ENCODE data around the gene MR1. TPM values are rescaled to one million over a fixed set of nuclear protein-coding genes. Genes with fewer than 3 reads are reported as not detected.
"Not testable (repeated sequence)": the region's sequence is repeated elsewhere in the genome, so short reads cannot be mapped to it uniquely, and the experiment has no call there.

The MR1 gene
- total RNA-seq, 1 donor = 21.6 TPM

DNA sequence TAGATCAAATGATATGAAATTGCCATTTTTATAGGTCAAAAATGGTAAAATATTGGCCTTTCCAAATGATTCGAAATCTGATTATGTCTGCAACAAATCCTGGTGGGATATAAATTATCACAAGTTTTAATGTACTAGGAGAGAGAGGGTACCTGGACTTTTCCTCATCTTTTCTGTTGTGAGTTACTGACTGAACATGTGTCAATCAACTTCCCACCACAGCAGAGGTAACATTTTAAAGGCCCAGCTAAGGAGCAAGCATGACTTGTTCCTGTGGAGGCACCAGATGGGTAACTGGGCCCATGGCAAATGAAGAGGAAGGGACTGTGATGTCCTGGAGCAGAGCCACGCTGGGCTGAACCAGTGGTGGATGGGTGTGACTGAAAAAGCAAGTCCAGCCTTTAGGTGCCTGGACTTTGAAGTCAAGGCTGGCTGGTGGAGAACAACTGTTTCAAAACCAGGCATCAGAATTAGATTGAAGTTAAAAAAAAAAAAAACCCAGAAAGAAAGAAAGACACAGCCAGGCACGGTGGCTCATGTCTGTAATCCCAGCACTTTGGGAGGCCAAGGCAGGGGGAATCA lies 6.6 kb downstream of the MR1 start:
- TF ChIP-seq, protein P1, sequence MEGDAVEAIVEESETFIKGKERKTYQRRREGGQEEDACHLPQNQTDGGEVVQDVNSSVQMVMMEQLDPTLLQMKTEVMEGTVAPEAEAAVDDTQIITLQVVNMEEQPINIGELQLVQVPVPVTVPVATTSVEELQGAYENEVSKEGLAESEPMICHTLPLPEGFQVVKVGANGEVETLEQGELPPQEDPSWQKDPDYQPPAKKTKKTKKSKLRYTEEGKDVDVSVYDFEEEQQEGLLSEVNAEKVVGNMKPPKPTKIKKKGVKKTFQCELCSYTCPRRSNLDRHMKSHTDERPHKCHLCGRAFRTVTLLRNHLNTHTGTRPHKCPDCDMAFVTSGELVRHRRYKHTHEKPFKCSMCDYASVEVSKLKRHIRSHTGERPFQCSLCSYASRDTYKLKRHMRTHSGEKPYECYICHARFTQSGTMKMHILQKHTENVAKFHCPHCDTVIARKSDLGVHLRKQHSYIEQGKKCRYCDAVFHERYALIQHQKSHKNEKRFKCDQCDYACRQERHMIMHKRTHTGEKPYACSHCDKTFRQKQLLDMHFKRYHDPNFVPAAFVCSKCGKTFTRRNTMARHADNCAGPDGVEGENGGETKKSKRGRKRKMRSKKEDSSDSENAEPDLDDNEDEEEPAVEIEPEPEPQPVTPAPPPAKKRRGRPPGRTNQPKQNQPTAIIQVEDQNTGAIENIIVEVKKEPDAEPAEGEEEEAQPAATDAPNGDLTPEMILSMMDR (IDR thresholded peaks at IDR 0.05; ENCODE audit: insufficient read depth, low read length) = no peak
- no peak overlapping the region for H3K4me3 ChIP-seq (ENCODE audit: low read depth, low read length)
- no peak for DNase-seq (ENCODE audit: low read depth)

DNA sequence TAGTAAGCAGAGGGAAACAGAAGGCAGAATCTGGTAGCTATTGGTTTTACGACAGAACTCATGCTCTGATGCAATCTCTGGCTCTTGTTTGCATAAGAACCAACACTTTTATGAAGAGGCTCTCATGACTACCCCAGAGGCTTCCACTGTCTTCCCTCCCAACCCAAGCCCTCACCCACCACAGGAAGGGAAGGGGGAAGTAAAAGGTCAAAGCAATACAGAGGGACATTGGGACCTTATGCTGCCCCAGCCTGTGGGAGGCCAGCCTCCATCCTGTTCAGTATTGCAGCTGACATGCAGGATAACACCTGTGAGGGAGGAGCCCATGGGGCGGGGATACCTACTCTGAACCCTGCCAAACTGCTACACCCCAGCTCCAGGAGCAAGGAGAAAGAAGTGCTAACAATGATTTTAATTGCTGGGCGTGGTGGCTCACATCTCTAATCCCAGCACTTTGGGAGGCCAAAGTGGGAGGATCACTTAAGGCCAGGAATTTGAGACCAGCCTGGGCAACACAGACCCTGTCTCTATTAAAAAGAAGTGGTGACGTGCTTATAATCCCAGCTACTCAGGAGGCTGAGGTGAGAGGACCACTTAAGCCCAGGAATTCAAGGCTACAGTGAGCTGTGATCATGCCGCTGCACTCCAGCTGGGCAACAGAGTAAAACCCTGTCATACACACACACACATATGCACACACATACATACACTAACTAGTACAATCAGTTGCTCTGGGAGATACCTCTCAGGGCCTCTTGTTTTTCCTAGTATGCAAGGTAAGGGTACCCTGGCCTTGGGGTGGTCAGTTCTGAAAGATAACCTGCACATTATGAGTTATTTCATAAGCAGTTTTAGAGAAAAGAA lies 9.5 kb downstream of the MR1 start:
- TF ChIP-seq, protein P1 (IDR thresholded peaks at IDR 0.05; ENCODE audit: insufficient read depth, low read length) = no peak
- DNase-seq (ENCODE audit: low read depth) = no peak
- no peak overlapping the region for H3K4me3 ChIP-seq (ENCODE audit: low read depth, low read length)

DNA sequence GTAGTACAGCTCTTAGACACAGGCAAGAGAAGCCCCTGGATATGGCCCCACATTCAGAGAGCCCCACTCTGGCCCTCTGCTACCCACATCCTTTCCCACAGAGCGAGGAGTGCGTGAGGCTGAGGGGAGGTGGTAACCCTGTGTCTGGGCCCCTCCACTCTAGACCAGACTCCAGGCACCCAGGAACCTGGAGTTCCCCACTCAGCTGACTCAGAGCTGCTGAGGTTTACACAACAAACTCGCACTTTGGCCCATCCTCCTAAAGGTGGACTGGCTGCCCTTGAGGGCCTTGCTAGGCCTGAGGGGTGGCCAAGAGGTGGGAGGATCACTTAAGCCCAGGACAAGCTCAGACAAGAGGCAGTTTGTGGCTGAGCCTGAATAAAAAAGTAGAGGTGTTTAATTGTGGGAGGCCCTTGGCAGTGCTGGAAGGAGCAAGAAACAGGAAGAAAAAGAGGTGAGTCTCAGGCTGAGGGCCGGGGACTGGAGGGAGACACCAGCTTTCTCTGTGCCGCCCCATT lies 10.7 kb downstream of the MR1 start:
- H3K4me3 ChIP-seq (ENCODE audit: low read depth, low read length) = no peak overlapping the region
- TF ChIP-seq, protein P1 (IDR thresholded peaks at IDR 0.05; ENCODE audit: insufficient read depth, low read length) = no peak
- DNase-seq (ENCODE audit: low read depth) = no peak

DNA sequence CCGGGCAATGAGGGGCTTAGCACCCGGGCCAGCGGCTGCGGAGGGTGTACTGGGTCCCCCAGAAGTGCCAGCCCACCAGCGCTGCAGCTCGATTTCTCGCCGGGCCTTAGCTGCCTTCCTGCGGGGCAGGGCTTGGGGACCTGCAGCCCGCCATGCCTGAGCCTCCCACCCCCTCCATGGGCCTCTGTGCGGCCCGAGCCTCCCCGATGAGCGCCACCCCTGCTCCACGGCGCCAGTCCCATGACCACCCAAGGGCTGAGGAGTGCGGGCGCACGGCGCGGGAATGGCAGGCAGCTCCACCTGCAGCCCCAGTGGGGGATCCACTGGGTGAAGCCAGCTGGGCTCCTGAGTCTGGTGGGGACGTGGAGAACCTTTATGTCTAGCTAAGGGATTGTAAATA lies 12.2 kb downstream of the MR1 start:
- H3K4me3 ChIP-seq (ENCODE audit: low read depth, low read length); DNase-seq (ENCODE audit: low read depth): not testable (repeated sequence)

DNA sequence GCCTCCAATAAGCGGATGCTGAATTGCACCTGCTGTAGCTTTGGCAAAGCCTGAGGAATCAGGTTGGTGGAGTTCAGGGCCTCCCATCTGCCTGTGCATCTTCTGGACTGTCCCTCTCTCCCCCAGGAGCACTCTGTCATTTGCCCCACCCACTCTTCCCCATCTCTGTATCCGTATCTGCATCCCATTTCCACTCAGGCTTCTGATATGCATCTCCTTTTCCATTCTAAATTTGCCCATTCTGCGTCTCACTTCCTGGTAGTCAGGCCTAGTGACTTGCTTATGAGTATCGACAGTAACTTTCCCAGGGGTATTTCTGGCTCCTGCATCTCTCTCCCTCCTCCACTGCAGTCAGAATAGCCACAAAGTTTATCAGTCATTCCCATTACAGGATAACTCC lies 15.6 kb downstream of the MR1 start:
- TF ChIP-seq, protein P1 (IDR thresholded peaks at IDR 0.05; ENCODE audit: insufficient read depth, low read length) = no peak
- H3K4me3 ChIP-seq (ENCODE audit: low read depth, low read length) = no peak overlapping the region
- no peak for DNase-seq (ENCODE audit: low read depth)

DNA sequence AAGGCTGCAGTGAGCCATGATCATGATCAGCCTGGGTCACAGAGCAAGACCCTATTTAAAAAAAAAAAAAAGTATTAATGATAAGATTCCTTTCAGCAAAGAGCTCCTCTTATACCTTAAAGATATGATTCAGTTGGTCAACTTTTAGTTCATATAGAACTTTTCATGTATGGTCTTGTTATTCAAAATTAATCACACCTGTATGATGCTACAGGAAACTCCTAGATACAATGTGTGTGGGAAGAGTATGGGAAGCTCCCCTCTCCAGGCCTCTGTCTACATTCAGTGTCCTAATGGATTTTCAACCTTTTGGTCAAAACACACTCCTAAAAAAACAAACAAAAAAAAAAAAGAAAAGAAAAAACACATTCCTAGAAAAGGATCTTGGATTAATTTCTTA lies 17.1 kb downstream of the MR1 start:
- H3K4me3 ChIP-seq (ENCODE audit: low read depth, low read length) = no peak overlapping the region
- DNase-seq (ENCODE audit: low read depth) = no peak
- TF ChIP-seq, protein P1 (IDR thresholded peaks at IDR 0.05; ENCODE audit: insufficient read depth, low read length) = no peak

DNA sequence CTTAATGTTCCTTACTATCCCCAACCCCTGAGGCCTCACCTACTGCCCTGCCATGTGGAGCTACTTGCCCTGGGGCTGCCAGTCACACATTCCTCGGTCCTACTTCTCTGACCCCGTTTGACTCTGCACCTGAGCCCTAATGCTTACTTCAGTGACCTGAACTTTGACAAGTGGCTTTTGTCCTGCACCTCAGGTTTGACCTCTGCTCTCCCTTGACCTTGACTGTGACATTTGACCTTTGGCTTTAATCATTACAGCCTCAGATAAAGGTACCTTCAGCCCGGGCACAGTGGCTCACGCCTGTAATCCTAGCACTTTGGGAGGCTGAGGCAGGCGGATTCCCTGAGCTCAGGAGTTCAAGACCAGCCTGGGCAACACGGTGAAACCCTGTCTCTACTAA lies 22.8 kb downstream of the MR1 start:
- TF ChIP-seq, protein P1 (IDR thresholded peaks at IDR 0.05; ENCODE audit: insufficient read depth, low read length) = no peak
- DNase-seq (ENCODE audit: low read depth) = no peak
- H3K4me3 ChIP-seq (ENCODE audit: low read depth, low read length) = no peak overlapping the region

Data from fibroblast of the aortic adventitia (primary cell).